Measurements from ENCODE around the gene PARD3B.

DNA sequence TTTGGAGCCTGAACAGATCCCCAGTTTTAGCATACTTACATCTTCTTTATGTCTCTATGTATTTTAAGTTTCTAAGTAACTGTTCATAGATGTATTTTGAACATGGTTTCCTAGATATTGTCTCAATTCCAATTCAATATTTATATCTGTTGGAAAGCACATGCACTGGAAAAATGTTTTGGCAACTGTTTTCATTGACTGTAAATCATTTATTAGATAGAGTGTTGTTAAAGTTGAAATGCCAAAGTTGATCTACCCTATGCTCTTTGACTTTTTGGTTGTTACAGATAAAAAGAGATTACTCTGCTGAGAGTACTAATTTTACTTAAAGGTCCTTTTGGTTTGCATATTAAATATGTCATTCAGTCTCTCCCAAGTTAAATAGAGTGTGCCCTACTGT lies 792.0 kb downstream of the PARD3B start:
- TF ChIP-seq, protein P1, sequence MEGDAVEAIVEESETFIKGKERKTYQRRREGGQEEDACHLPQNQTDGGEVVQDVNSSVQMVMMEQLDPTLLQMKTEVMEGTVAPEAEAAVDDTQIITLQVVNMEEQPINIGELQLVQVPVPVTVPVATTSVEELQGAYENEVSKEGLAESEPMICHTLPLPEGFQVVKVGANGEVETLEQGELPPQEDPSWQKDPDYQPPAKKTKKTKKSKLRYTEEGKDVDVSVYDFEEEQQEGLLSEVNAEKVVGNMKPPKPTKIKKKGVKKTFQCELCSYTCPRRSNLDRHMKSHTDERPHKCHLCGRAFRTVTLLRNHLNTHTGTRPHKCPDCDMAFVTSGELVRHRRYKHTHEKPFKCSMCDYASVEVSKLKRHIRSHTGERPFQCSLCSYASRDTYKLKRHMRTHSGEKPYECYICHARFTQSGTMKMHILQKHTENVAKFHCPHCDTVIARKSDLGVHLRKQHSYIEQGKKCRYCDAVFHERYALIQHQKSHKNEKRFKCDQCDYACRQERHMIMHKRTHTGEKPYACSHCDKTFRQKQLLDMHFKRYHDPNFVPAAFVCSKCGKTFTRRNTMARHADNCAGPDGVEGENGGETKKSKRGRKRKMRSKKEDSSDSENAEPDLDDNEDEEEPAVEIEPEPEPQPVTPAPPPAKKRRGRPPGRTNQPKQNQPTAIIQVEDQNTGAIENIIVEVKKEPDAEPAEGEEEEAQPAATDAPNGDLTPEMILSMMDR (conservative IDR thresholded peaks at IDR 0.05; ENCODE audit: low read depth, low read length), result no peak
- no peak for TF ChIP-seq MXI1 (IDR thresholded peaks at IDR 0.05; ENCODE audit: borderline replicate concordance, low read depth, low read length)
- TF ChIP-seq BHLHE40 (IDR thresholded peaks at IDR 0.05; ENCODE audit: low read depth, low read length), result no peak
- no peak for TF ChIP-seq POLR2A (IDR thresholded peaks at IDR 0.05; ENCODE audit: low read depth, low read length)
- no peak for TF ChIP-seq MAZ (IDR thresholded peaks at IDR 0.05; ENCODE audit: borderline replicate concordance, low read depth, low read length)
- no peak for TF ChIP-seq USF2 (IDR thresholded peaks at IDR 0.05; ENCODE audit: low read depth, low read length)
- no peak for TF ChIP-seq SMC3 (IDR thresholded peaks at IDR 0.05; ENCODE audit: low read depth, low read length)
- TF ChIP-seq FOS (IDR thresholded peaks at IDR 0.05; ENCODE audit: low read depth, low read length), result no peak
- no peak for TF ChIP-seq NFE2L2 (IDR thresholded peaks at IDR 0.05; ENCODE audit: low read depth, low read length)
- TF ChIP-seq CEBPB (IDR thresholded peaks at IDR 0.05; ENCODE audit: low read depth, low read length), result no peak
- TF ChIP-seq RFX5 (IDR thresholded peaks at IDR 0.05; ENCODE audit: low read depth, low read length), result no peak
- no peak for TF ChIP-seq CHD1 (IDR thresholded peaks at IDR 0.05; ENCODE audit: low read depth, low read length)
